H54 (cell line): ENCODE results near the gene ERC1.
"Not testable (repeated sequence)": the region's sequence is repeated elsewhere in the genome, so short reads cannot be mapped to it uniquely, and the experiment has no call there.

Experiments used
- DNase-seq: peaks from one replicate; pipeline ENCODE4 v3.0.0; 2011; ENCODE audit warnings: low spot score, mixed read lengths; ENCODE audit not compliant: insufficient read length
- FAIRE-seq: peaks from 3 replicates; lab custom pipeline; 2011; peaks lifted over from hg19 to GRCh38; lab: Jason Lieb, UNC
- POLR2A ChIP-seq: IDR thresholded peaks from 2 replicates; pipeline ENCODE4 v1.6.1; 2011; ENCODE audit warnings: low read depth, mild to moderate bottlenecking, low read length

ERC1 gene

DNA sequence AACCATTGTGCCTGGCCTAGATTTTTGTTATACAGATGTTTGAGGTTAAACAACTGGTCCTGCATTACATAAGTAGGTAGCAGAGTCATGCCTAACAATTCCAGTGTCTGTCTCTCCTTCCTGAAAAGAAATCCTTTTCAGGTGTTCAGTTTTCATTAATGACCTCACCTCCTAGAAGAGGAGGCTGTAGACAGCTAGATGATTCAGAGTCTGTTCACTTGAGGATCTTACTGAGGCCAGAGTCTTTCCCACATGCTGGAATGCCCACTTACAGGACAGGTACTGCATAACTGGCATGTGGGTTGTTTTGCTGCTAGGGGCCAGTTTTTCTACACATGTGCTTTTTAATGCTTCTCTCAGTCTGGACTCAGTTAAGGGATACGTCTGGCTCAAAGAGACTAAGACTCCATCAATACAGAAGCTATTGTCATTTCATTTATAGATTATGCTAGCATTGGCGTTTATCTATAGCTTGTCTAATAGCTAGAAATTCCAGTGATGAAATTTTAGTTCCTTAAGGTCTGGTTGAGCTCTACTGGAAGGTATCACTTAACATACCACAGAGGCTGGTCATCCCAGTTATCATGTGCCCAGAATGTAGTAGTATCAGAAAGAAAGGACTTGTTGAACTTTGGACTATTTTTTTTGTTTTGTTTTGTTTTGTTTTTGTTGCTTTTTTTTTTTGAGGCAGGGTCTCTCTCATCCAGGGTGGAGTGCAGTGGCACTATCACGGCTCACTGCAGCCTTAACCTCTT, 206.4 kb downstream of the ERC1 start:
- FAIRE-seq (peak; percentile 84), DNase-seq (peak; percentile 29)
- no peak for TF ChIP-seq POLR2A

DNA sequence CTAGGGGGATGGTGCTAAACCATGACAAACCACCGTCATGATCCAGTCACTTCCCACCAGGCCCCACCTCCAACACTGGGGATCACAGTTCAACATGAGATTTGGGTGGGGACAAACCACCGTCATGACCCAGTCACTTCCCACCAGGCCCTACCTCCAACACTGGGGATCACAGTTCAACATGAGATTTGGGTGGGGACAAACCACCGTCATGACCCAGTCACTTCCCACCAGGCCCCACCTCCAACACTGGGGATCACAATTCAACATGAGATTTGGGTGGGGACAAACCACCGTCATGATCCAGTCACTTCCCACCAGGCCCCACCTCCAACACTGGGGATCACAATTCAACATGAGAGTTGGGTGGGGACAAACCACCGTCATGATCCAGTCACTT, 207.8 kb downstream of the ERC1 start:
- not testable (repeated sequence) for DNase-seq, FAIRE-seq

DNA sequence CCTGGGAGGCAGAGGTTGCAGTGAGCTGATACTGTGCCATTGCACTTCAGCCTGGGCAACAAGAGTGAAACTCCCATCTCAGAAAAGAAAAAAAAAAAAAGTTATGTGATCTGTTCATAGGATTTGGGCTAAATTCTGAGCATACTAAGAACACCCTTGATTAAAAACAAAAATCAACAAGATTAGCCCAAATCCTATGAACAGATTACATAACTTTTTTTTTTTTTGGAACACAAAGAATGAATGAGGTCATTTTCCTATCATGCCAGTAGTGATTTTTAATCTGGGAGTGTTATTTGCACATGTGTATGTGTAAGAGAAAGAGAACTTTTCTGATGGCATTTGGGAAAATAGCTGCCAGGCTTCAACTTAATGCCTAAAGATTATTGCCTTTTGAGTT, 208.7 kb downstream of the ERC1 start:
- DNase-seq (no peak), FAIRE-seq (no peak)
- no peak for TF ChIP-seq POLR2A

DNA sequence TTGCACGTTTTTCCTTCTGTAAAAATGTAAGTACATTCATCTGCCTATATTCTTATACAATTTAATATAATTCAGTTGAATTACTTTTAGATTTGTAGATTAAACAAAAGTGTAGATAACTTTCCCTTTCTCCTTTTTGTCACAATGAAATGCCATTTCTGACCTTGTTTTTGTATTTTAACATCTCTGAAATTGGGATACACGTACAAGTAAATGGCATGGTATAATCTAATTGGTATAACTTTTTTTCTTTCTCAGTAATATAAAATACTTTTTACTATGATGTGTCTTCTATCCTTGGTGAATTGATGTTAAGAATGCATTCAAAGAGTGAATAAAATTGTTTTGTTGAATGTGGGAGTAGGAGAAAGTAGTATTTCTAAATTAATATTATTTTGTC, 210.0 kb downstream of the ERC1 start:
- no peak for TF ChIP-seq POLR2A
- no peak for FAIRE-seq
- no peak for DNase-seq

DNA sequence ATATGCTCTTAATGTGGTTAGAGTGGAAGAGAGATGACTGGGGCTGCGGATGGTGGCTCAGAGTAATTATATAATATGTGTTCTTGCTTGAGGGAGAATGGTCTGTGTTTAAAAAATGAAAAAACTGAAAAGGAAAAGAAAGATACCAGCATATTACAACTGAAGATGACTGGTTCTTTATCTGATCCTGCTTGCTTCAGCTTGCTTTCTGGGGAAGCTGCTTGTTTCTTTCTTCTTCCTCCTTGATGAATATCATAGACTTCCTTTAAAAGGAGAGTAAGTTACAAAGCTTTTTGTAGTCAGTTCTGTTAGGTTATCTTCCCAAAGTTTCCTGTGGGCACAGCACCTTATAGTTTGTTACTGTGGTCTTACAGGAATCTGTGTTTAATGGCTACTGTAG, 210.9 kb downstream of the ERC1 start:
- no peak for FAIRE-seq
- DNase-seq: no peak
- no peak for TF ChIP-seq POLR2A

DNA sequence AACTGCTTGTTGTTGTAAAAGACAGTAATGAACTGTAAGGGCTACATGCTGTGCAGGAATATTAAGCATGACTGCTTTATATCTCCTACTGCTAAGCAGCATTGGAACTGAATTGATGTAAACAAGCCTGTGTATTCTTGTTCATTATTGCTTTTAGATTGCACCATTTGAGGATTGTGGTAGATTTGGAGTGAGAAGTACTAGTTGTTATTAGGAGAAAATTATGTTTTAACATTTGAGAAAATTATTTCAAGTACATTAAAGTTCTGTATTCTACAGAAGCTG, 212.7 kb downstream of the ERC1 start:
- DNase-seq (no peak), FAIRE-seq (peak; percentile 57)
- no peak for TF ChIP-seq POLR2A

DNA sequence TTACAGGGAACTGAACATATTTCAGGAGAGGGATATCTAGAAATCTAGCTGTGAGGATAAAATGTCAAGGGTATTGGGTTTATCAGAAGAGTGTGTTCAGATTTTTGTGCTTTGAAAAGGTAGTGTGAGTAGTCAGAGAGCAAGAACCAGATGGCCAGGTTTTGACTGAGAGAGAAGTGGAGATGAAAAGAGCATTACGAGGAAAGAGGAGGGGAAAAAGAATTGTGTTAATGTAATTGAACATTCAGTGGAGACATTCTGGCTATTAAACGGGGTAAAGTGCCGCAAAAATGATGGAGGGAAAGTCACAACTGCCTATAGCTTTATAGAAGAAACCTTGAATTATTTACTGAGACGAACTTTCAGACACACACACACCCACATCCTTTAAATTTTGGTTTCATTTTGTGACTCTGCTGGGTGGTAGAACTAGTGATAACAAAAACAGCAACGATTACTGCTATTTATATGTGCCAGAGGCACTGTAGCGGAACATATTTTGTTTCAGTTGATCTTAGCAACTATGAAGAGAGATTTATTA, 213.6 kb downstream of the ERC1 start:
- DNase-seq (no peak), FAIRE-seq (peak; percentile 93)
- TF ChIP-seq POLR2A: no peak

DNA sequence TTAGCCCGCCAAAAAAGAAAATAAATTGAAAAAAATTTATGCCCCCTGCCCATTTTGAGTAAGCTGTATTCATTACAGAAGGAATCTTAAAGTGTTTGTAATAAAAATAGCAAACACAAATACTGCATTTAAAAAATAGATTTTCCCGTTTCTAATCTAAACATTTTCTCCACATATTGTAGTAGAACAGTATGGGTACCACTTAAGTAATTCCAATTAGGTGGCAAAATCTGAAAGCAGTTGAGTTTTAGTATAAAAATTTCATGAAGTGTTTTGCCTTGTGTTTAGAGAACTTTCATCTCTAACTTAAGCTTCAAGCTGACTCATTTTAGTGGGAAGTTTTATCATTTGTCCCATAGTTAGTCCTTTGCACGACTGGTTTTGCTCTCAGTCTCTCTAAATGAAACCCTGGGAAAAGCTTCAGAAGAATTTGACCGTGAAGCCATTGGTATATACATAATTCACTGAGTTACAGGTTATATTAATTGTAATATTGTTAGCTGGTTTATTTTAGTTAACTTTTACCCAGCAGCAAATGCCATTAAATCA, 214.6 kb downstream of the ERC1 start:
- FAIRE-seq: peak; percentile 77
- no peak for TF ChIP-seq POLR2A
- DNase-seq: no peak

DNA sequence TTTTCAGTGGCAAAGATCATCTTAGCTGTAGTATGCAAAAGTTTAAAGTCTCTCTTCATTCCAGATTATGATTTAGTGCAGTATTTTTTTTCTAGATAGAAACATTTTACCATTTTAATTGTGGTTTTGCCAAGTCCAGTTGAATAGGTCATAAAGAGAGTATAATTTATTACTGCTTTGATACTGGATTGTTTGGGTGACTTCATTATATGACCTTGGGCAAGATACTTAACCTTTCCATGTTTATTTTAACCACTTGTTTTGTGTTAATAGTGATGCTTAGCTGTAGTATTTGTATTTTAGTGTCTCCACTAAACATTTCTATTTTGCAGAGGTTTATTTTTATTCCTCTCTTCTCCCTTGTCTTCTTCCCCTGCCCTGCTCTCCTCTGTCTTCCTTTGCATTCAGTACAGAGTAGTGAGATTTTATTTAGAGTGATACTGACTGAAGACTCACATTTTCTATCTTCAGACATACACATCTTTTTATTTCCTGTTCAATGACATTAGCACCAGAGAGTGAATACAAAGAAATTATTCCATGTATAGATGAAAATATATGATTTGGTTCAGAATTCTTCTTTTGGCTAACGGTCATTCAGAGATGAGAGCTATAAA, 215.2 kb downstream of the ERC1 start:
- FAIRE-seq (peak; percentile 86), DNase-seq (no peak)
- TF ChIP-seq POLR2A: no peak

DNA sequence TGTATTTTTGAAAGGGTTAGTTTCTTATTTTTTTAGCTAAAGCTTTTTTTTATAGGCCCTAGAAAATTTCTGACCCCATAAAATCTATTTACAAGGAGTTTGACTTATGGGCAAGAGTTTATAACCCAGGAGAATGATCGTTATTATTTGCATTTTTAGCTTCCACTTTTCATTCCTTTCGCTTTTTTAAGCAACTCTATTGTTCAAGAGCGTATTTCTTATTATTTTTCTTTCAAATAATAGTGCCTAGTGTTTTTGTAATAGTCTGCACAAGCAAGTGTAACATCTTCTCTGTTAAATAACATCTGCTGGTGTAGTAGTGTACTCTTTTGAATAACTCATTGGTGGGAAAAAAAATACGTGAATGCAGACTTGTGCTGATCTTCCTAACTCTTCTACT, 216.3 kb downstream of the ERC1 start:
- DNase-seq: no peak
- no peak for TF ChIP-seq POLR2A
- FAIRE-seq: no peak

DNA sequence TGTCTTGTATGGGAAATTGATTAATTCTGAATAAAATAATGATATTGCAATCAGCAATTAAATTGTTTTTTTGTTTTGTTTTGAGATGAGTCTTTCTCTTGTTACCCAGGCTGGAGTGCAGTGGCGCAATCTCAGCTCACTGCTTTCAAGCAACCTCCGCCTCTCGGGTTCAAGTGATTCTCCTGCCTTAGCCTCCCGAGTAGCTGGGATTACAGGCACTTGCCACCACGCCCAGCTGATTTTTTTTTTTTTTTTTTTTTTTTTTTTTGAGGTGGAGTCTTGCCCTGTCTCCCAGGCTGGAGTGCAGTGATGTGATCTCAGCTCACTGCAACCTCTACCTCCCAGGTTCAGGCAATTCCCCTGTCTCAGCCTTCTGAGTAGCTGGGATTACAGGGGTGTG, 217.7 kb downstream of the ERC1 start:
- DNase-seq, FAIRE-seq: not testable (repeated sequence)

DNA sequence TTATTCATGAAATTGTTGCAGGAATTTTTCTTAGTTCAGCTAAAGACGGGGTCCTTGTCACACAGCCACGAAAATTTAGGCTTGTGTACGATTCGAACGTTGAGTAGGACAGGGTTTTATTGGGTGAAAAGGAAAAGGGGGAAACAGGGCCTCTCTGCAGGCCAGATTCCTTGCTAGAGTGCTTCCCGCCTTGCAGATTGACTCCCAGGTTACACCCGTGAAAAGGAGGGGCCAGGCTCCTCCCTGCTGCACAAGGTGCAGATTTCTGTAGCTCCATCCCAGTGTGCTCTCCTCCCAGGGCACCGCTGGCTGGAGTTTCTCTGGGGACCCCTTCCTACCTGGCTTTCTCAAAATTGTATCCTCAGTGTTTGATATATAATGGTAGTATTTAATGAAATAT, 221.5 kb downstream of the ERC1 start:
- DNase-seq: no peak
- no peak for TF ChIP-seq POLR2A
- FAIRE-seq: peak; percentile 38

DNA sequence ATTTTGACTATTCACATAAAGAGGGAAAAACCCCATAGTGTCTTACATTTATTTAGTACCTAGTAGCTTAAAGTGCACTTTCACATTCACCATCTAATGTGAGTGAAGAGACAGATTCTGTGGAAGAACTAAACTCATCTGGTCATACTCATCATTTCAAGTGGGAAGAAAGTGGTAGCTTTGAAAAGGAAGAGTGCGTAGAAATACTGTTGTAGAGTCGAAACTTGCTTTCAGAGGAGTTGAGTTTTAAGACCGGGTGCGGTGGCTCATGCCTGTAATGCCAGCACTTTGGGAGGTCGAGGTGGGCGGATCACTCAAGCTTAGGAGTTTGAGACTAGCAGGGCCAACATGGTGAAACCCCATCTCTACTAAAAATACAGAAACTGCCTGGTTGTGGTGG, 222.2 kb downstream of the ERC1 start:
- TF ChIP-seq POLR2A: no peak
- FAIRE-seq (no peak), DNase-seq (no peak)

DNA sequence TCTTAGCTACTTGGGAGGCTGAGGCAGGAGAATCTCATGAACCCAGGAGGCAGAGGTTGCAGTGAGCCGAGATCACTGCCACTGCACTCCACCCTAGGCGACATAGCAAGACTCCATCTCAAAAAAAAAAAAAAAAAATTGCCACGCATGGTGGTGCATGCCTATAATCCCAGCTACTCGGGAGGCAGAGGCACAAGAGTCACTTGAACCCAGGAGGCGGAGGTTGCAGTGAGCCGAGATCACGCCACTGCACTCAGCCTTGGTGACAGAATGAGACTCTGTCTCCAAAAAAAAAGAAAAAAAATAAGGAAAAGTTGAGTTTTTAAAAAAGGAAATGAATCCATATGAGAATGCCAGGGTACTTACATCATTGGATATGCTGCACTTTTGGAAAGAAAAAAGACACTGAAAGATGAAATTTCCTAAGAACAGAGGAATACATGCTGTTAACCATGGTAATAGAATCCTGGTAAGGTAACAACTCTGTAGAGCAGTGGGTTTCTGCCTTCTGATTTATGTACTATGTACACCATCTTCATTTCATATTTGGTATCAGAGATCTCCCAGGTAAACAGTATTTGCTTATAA, 222.7 kb downstream of the ERC1 start:
- FAIRE-seq: no peak
- TF ChIP-seq POLR2A: no peak
- DNase-seq: no peak
